Adrenal gland (tissue), 5 donors: ENCODE results near the gene AVL9.

ENCODE experiments used
- CTCF ChIP-seq, 6 experiments: fragments of 450-650 bp in 4 of 6; fragments of 200-600 bp in 2 of 6; sonication (generic) in 1 of 6; IDR thresholded peaks; 1 replicate in 5 of 6; 2 replicates in 1 of 6; pipeline versions ENCODE4 v1.5.1 to v1.8.0; 2016 to 2021; ENCODE audit warnings: antibody characterized with exemption in 6 of 6, mild to moderate bottlenecking in 2 of 6, moderate library complexity in 1 of 6
- POLR2A ChIP-seq, 2 donors: fragments of 450-650 bp; IDR thresholded peaks; one replicate each; pipeline ENCODE4 v1.6.1; 2017; ENCODE audit warnings: antibody characterized with exemption in 2 of 2, mild to moderate bottlenecking in 2 of 2, moderate library complexity in 1 of 2
- donor health status: DM: no; HTN: no; CAD: no.

GRCh38 chr7:32516551-32517100 is 21.3 kb downstream of the AVL9 start:
- TF ChIP-seq CTCF (IDR thresholded peaks at IDR 0.05) (no peak), POLR2A (IDR thresholded peaks at IDR 0.05) (no peak)
